ENCODE results near the gene PHACTR3. TPM values are rescaled to one million over a fixed set of nuclear protein-coding genes. Genes with fewer than 3 reads are reported as not detected.

Gene PHACTR3
- total and polyA plus RNA-seq, 4 donors: 0.14 to 0.42 (median 0.17) TPM

DNA sequence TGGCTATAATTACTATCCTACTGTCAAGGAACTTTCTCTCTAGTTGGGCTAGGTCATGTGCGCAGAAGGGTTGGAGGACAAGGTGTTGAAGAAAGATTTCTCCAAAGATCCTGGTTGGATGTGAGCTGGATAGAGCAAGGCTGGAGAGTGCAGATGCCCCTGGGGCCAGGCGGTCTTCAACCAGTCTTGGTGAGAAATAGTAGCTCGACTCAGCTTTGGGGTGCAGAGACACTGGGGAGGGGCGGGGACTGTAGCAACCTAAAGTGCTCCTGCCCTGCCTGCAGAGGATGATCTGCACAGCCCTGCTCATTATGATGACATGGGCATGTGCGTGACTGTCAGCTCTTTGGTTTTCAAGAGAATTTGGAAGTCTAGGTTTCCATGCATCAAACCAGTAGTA is 35.9 kb downstream of the PHACTR3 start (continued):
- TF ChIP-seq, protein P1, sequence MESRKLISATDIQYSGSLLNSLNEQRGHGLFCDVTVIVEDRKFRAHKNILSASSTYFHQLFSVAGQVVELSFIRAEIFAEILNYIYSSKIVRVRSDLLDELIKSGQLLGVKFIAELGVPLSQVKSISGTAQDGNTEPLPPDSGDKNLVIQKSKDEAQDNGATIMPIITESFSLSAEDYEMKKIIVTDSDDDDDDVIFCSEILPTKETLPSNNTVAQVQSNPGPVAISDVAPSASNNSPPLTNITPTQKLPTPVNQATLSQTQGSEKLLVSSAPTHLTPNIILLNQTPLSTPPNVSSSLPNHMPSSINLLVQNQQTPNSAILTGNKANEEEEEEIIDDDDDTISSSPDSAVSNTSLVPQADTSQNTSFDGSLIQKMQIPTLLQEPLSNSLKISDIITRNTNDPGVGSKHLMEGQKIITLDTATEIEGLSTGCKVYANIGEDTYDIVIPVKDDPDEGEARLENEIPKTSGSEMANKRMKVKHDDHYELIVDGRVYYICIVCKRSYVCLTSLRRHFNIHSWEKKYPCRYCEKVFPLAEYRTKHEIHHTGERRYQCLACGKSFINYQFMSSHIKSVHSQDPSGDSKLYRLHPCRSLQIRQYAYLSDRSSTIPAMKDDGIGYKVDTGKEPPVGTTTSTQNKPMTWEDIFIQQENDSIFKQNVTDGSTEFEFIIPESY (IDR thresholded peaks at IDR 0.05): no peak
- no peak for TF ChIP-seq RAD21 (IDR thresholded peaks at IDR 0.05)
- TF ChIP-seq, protein P2, sequence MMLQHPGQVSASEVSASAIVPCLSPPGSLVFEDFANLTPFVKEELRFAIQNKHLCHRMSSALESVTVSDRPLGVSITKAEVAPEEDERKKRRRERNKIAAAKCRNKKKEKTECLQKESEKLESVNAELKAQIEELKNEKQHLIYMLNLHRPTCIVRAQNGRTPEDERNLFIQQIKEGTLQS (IDR thresholded peaks at IDR 0.05): no peak
- no peak for TF ChIP-seq RXRA (IDR thresholded peaks at IDR 0.05)
- no peak for TF ChIP-seq EGR1 (IDR thresholded peaks at IDR 0.05; ENCODE audit: low read depth in 2 of 2)
- TF ChIP-seq SP1 (IDR thresholded peaks at IDR 0.05): no peak

DNA sequence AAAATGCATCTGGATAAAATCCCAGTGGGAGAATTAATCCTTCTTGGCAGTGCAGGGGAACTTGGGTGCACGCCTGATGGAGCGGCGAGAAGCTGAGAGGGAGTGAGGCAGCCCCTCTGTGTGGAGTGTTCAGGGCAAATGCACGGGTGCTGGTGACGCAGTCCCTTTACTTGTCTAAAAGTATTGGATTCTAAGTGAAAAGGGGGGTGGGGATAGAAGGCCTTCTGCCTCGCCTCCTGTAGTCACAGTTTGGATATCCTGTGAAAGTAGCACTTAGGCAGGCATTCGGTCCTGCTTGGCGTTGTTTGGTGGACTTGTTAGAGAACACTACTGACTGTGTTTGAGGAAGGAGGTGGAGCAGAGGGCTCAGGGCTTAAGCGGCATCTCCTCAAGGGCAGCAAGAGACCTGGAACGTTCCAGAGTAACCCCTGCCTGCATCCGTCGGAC is 39.3 kb downstream of the PHACTR3 start:
- H3K36me3 ChIP-seq (ENCODE audit: control insufficient read depth in 4 of 4, insufficient read depth in 3 of 4, low read depth in 1 of 4, low read length in 3 of 4): no peaks in the 10 kb centered on the region
- peaks cover 0 to 5% (median 0%) of the 10 kb centered on the region in 4 donors for H3K27me3 ChIP-seq (ENCODE audit: control insufficient read depth in 4 of 4, insufficient read depth in 4 of 4, low read length in 3 of 4)
- no peaks in the 10 kb centered on the region for H3K4me1 ChIP-seq (ENCODE audit: control insufficient read depth in 4 of 4, insufficient read depth in 4 of 4, low read length in 3 of 4)
- TF ChIP-seq, protein P1 (IDR thresholded peaks at IDR 0.05): no peak
- TF ChIP-seq EGR1 (IDR thresholded peaks at IDR 0.05; ENCODE audit: low read depth in 2 of 2): no peak
- no peak for TF ChIP-seq GABPA (IDR thresholded peaks at IDR 0.05 in 1 of 2, conservative IDR thresholded peaks at IDR 0.05 in 1 of 2)
- no peak for TF ChIP-seq HNF4G (IDR thresholded peaks at IDR 0.05)
- TF ChIP-seq, protein P3, sequence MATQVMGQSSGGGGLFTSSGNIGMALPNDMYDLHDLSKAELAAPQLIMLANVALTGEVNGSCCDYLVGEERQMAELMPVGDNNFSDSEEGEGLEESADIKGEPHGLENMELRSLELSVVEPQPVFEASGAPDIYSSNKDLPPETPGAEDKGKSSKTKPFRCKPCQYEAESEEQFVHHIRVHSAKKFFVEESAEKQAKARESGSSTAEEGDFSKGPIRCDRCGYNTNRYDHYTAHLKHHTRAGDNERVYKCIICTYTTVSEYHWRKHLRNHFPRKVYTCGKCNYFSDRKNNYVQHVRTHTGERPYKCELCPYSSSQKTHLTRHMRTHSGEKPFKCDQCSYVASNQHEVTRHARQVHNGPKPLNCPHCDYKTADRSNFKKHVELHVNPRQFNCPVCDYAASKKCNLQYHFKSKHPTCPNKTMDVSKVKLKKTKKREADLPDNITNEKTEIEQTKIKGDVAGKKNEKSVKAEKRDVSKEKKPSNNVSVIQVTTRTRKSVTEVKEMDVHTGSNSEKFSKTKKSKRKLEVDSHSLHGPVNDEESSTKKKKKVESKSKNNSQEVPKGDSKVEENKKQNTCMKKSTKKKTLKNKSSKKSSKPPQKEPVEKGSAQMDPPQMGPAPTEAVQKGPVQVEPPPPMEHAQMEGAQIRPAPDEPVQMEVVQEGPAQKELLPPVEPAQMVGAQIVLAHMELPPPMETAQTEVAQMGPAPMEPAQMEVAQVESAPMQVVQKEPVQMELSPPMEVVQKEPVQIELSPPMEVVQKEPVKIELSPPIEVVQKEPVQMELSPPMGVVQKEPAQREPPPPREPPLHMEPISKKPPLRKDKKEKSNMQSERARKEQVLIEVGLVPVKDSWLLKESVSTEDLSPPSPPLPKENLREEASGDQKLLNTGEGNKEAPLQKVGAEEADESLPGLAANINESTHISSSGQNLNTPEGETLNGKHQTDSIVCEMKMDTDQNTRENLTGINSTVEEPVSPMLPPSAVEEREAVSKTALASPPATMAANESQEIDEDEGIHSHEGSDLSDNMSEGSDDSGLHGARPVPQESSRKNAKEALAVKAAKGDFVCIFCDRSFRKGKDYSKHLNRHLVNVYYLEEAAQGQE (IDR thresholded peaks at IDR 0.05): no peak
- TF ChIP-seq TAF1 (conservative IDR thresholded peaks at IDR 0.05): no peak
- TF ChIP-seq SP1 (IDR thresholded peaks at IDR 0.05): no peak
- no peak for TF ChIP-seq FOXA1 (IDR thresholded peaks at IDR 0.05)
- TF ChIP-seq, protein P4, sequence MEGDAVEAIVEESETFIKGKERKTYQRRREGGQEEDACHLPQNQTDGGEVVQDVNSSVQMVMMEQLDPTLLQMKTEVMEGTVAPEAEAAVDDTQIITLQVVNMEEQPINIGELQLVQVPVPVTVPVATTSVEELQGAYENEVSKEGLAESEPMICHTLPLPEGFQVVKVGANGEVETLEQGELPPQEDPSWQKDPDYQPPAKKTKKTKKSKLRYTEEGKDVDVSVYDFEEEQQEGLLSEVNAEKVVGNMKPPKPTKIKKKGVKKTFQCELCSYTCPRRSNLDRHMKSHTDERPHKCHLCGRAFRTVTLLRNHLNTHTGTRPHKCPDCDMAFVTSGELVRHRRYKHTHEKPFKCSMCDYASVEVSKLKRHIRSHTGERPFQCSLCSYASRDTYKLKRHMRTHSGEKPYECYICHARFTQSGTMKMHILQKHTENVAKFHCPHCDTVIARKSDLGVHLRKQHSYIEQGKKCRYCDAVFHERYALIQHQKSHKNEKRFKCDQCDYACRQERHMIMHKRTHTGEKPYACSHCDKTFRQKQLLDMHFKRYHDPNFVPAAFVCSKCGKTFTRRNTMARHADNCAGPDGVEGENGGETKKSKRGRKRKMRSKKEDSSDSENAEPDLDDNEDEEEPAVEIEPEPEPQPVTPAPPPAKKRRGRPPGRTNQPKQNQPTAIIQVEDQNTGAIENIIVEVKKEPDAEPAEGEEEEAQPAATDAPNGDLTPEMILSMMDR (IDR thresholded peaks at IDR 0.05; ENCODE audit: low read depth, low read length, missing input control): no peak
- TF ChIP-seq NR2F2 (IDR thresholded peaks at IDR 0.05): no peak
- TF ChIP-seq JUND (IDR thresholded peaks at IDR 0.05): no peak
- TF ChIP-seq, protein P5, sequence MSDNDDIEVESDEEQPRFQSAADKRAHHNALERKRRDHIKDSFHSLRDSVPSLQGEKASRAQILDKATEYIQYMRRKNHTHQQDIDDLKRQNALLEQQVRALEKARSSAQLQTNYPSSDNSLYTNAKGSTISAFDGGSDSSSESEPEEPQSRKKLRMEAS (IDR thresholded peaks at IDR 0.05): no peak
- no peak for TF ChIP-seq YY1 (IDR thresholded peaks at IDR 0.05)
- TF ChIP-seq RAD21 (IDR thresholded peaks at IDR 0.05): no peak
- no peak overlapping the region for H3K4me3 ChIP-seq (ENCODE audit: low read depth in 1 of 3, low read length in 3 of 3)
- no peak overlapping the region for H3K27ac ChIP-seq (ENCODE audit: low read depth in 1 of 2, low read length in 2 of 2)
- no peaks in the 10 kb centered on the region for H3K9me3 ChIP-seq (ENCODE audit: control insufficient read depth in 4 of 4, low read length in 3 of 4)
- peak; percentile 6 for DNase-seq (ENCODE audit: low spot score)
- no peak overlapping the region for H3K9ac ChIP-seq (ENCODE audit: low read depth in 1 of 2, low read length in 2 of 2)
- 73% methylated on average over 12 of the region's 12 CpGs for WGBS

All from liver (tissue), 9 donors.